ENCODE measurements around the gene TTL.
"Not testable (repeated sequence)": the region's sequence is repeated elsewhere in the genome, so short reads cannot be mapped to it uniquely, and the experiment has no call there.

TTL gene

DNA sequence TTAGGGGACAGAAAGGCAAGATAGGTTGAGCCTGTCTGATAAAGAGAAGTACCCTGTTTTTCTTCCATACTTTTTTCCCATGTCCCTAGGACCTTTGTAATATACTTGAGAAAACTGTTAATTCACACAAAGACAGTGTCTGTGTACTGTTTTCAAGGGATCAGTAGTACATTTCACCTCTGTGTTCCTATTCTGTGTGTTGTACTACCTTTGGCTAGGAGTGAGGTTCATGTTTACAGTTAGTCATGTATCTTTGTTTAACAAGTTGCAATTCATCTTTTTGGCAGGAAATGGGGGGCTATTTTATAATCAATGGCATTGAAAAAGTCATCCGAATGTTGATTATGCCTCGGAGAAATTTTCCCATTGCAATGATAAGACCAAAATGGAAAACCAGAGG is 67.0 kb downstream of the TTL start:
- Histone ChIP-seq H3K9me2 (replicated peaks; ENCODE audit: control insufficient read depth, low read length) (no peaks in the 10 kb centered on the region), H3K27ac (ENCODE audit: low read depth, low read length) (no peak overlapping the region), H4K20me1 (ENCODE audit: control insufficient read depth, insufficient read depth, low read depth, low read length) (peaks cover 9% of the 10 kb centered on the region; the same call in 1 of the 2 replicates), H3F3A (ENCODE audit: control insufficient read depth, insufficient read depth) (peaks cover 3% of the 10 kb centered on the region), H3K4me1 (ENCODE audit: control insufficient read depth, low read length) (peaks cover 11% of the 10 kb centered on the region), H3K4me3 (ENCODE audit: low read length) (no peak overlapping the region), H3K27me3 (ENCODE audit: control insufficient read depth, low read length) (no peaks in the 10 kb centered on the region), H3K4me2 (ENCODE audit: low read length) (no peak overlapping the region), H3K9me3 (ENCODE audit: control insufficient read depth, insufficient read depth, low read length) (no peaks in the 10 kb centered on the region), H3K79me2 (ENCODE audit: control insufficient read depth, low read length) (peaks cover 72% of the 10 kb centered on the region), H3K36me3 (ENCODE audit: control insufficient read depth, low read length) (peaks cover 92% of the 10 kb centered on the region)
- TF ChIP-seq, protein P1, sequence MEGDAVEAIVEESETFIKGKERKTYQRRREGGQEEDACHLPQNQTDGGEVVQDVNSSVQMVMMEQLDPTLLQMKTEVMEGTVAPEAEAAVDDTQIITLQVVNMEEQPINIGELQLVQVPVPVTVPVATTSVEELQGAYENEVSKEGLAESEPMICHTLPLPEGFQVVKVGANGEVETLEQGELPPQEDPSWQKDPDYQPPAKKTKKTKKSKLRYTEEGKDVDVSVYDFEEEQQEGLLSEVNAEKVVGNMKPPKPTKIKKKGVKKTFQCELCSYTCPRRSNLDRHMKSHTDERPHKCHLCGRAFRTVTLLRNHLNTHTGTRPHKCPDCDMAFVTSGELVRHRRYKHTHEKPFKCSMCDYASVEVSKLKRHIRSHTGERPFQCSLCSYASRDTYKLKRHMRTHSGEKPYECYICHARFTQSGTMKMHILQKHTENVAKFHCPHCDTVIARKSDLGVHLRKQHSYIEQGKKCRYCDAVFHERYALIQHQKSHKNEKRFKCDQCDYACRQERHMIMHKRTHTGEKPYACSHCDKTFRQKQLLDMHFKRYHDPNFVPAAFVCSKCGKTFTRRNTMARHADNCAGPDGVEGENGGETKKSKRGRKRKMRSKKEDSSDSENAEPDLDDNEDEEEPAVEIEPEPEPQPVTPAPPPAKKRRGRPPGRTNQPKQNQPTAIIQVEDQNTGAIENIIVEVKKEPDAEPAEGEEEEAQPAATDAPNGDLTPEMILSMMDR (IDR thresholded peaks at IDR 0.05; ENCODE audit: low read depth, low read length, poor library complexity, severe bottlenecking) = no peak
- TF ChIP-seq EZH2phosphoT487 (IDR thresholded peaks at IDR 0.05; ENCODE audit: borderline replicate concordance, low read length) = no peak

DNA sequence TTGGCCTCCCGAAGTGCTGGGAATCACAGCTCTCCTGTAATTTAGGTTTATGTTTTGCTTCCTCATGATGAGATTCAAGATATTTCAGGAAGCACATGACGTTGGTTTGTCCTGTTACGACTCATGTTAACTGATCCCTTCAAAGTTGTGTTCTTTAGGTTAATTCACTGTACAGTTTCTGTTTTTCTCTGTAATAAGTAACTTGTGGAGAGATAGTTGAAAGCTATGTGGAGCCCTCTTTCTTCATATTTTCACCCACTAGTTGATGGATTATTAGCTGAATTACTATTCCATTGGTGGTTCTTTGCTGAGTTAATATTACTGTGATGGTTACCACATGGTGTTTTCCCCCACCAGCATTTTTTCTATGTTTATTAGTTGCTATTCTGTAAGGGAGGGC is 84.1 kb downstream of the TTL start:
- H3K9me2 ChIP-seq (replicated peaks; ENCODE audit: control insufficient read depth, low read length) = no peaks in the 10 kb centered on the region
- H3K4me2 ChIP-seq (ENCODE audit: low read length) = no peak overlapping the region
- no peak overlapping the region for H3K27ac ChIP-seq (ENCODE audit: low read depth, low read length)
- H3K9me3 ChIP-seq (ENCODE audit: control insufficient read depth, insufficient read depth, low read length) = no peaks in the 10 kb centered on the region
- H3F3A ChIP-seq (ENCODE audit: control insufficient read depth, insufficient read depth) = 0 out of 2 replicates have a peak, but pooled peaks cover 3% of the 10 kb centered on the region
- no peak overlapping the region for H3K4me3 ChIP-seq (ENCODE audit: low read length)
- no peaks in the 10 kb centered on the region for H3K27me3 ChIP-seq (ENCODE audit: control insufficient read depth, low read length)
- H3K36me3 ChIP-seq (ENCODE audit: control insufficient read depth, low read length) = peaks cover 93% of the 10 kb centered on the region
- TF ChIP-seq, protein P1 (IDR thresholded peaks at IDR 0.05; ENCODE audit: low read depth, low read length, poor library complexity, severe bottlenecking) = no peak
- TF ChIP-seq EZH2phosphoT487 (IDR thresholded peaks at IDR 0.05; ENCODE audit: borderline replicate concordance, low read length) = no peak
- no peaks in the 10 kb centered on the region; the same call in 1 of the 2 replicates for H4K20me1 ChIP-seq (ENCODE audit: control insufficient read depth, insufficient read depth, low read depth, low read length)
- no peaks in the 10 kb centered on the region for H3K4me1 ChIP-seq (ENCODE audit: control insufficient read depth, low read length)
- H3K79me2 ChIP-seq (ENCODE audit: control insufficient read depth, low read length) = peaks cover 22% of the 10 kb centered on the region

DNA sequence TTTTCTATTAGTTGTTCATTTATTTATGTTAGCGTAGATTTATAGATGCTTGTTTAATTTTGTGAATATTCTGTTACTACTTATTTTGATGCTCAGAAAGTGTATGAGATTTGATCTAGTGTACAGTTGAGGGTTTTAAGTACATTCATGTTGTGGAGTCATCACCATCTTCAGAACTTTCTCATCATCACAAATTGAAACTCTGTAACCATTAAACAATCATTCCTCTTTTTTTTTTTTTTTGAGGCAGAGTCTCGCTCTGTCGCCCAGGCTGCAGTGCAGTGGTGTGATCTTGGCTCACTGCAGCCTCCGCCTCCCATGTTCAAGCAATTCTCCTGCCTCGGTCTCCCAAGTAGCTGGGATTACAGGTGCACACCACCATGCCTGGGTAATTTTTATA is 84.6 kb downstream of the TTL start:
- not testable (repeated sequence) for H3K27me3 ChIP-seq (ENCODE audit: control insufficient read depth, low read length); H3K27ac ChIP-seq (ENCODE audit: low read depth, low read length)
- peaks cover 93% of the 10 kb centered on the region for H3K36me3 ChIP-seq (ENCODE audit: control insufficient read depth, low read length)

DNA sequence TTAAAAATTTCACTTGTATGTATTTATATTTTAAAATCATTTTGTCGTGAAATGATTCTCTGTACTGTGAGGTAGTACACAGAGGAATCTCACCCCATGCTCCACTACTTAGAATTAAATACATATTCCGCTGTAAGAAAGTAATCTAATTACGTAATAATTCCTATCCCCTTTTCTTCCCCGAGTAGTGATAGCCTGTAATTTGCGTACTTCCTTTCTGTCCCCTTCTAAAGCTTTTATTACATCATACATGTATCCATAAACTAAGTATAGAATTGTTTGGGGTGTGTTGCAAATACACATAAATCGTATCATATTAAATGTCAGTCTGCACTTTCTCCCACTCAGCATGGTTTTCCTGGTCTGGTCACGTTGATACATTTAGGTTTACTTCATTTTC is 90.0 kb downstream of the TTL start:
- no peaks in the 10 kb centered on the region for H3K9me3 ChIP-seq (ENCODE audit: control insufficient read depth, insufficient read depth, low read length)
- peaks cover 37% of the 10 kb centered on the region for H3K79me2 ChIP-seq (ENCODE audit: control insufficient read depth, low read length)
- H4K20me1 ChIP-seq (ENCODE audit: control insufficient read depth, insufficient read depth, low read depth, low read length) = no peaks in the 10 kb centered on the region
- no peak for TF ChIP-seq EZH2phosphoT487 (IDR thresholded peaks at IDR 0.05; ENCODE audit: borderline replicate concordance, low read length)
- TF ChIP-seq, protein P1 (IDR thresholded peaks at IDR 0.05; ENCODE audit: low read depth, low read length, poor library complexity, severe bottlenecking) = no peak
- no peak overlapping the region for H3K4me2 ChIP-seq (ENCODE audit: low read length)
- H3K4me3 ChIP-seq (ENCODE audit: low read length) = no peak overlapping the region
- no peaks in the 10 kb centered on the region for H3F3A ChIP-seq (ENCODE audit: control insufficient read depth, insufficient read depth)
- no peak overlapping the region for H3K27ac ChIP-seq (ENCODE audit: low read depth, low read length)
- no peaks in the 10 kb centered on the region for H3K9me2 ChIP-seq (replicated peaks; ENCODE audit: control insufficient read depth, low read length)
- no peaks in the 10 kb centered on the region for H3K4me1 ChIP-seq (ENCODE audit: control insufficient read depth, low read length)
- no peaks in the 10 kb centered on the region for H3K27me3 ChIP-seq (ENCODE audit: control insufficient read depth, low read length)
- H3K36me3 ChIP-seq (ENCODE audit: control insufficient read depth, low read length) = peaks cover 99% of the 10 kb centered on the region

More for the DNA sequence above, 84.6 kb downstream of the TTL start:
- not testable (repeated sequence) for H3K4me1 ChIP-seq (ENCODE audit: control insufficient read depth, low read length); H3F3A ChIP-seq (ENCODE audit: control insufficient read depth, insufficient read depth); H4K20me1 ChIP-seq (ENCODE audit: control insufficient read depth, insufficient read depth, low read depth, low read length); H3K9me2 ChIP-seq (replicated peaks; ENCODE audit: control insufficient read depth, low read length); H3K4me3 ChIP-seq (ENCODE audit: low read length); H3K9me3 ChIP-seq (ENCODE audit: control insufficient read depth, insufficient read depth, low read length); H3K4me2 ChIP-seq (ENCODE audit: low read length)
- peaks cover 23% of the 10 kb centered on the region for H3K79me2 ChIP-seq (ENCODE audit: control insufficient read depth, low read length)

Measured in DOHH2 (cell line).